ENCODE results near the gene ASPSCR1. TPM values are rescaled to one million over a fixed set of nuclear protein-coding genes. Genes with fewer than 3 reads are reported as not detected.

Gene ASPSCR1
- total and polyA plus RNA-seq, 2 of the 13 experiments (the other 11 are each of a cell fraction or from before 2014, with no cell fraction given) = 274 to 314 TPM

- TF ChIP-seq GMEB2 (CRISPR knock-in tag; IDR thresholded peaks at IDR 0.05; ENCODE audit: low read depth) (no peak), ZNF839 (CRISPR knock-in tag; IDR thresholded peaks at IDR 0.05; ENCODE audit: borderline replicate concordance) (peak; percentile 63; the same call in 1 of the 2 replicates), HNRNPH1 (optimal IDR thresholded peaks at IDR 0.05; ENCODE audit: low read depth, low read length) (no peak), NAIF1 (CRISPR knock-in tag; IDR thresholded peaks at IDR 0.05; ENCODE audit: borderline replicate concordance) (peak; percentile 60; the same call in 1 of the 2 replicates), KAT2B (IDR thresholded peaks at IDR 0.05; ENCODE audit: borderline replicate concordance, low read depth, low read length) (no peak), ZKSCAN8 (CRISPR knock-in tag; IDR thresholded peaks at IDR 0.05; ENCODE audit: borderline replicate concordance) (0 out of 2 replicates have a peak, but pooled peaks have one; percentile 73), TOE1 (CRISPR knock-in tag; IDR thresholded peaks at IDR 0.05) (no peak), IKZF4 (CRISPR knock-in tag; IDR thresholded peaks at IDR 0.05; ENCODE audit: borderline replicate concordance, low read depth, not compliant biosample characterization) (no peak), ZNF639 (CRISPR knock-in tag; conservative IDR thresholded peaks at IDR 0.05) (peak; percentile 76; the same call in 1 of the 2 replicates), ARID4A (CRISPR knock-in tag; IDR thresholded peaks at IDR 0.05; ENCODE audit: borderline replicate concordance) (peak; percentile 79; the same call in 1 of the 2 replicates), ZNF607 (CRISPR knock-in tag; IDR thresholded peaks at IDR 0.05; ENCODE audit: borderline replicate concordance) (no peak), KAT7 (CRISPR knock-in tag; IDR thresholded peaks at IDR 0.05; ENCODE audit: borderline replicate concordance) (peak; percentile 90; the same call in 1 of the 2 replicates), ZNF746 (CRISPR knock-in tag; IDR thresholded peaks at IDR 0.05) (peak; percentile 90), ZNF850 (CRISPR knock-in tag; conservative IDR thresholded peaks at IDR 0.05) (no peak), ATF7 (IDR thresholded peaks at IDR 0.05) (no peak), ATF7 (CRISPR knock-in tag; IDR thresholded peaks at IDR 0.05) (no peak), ATAD3A (CRISPR knock-in tag; IDR thresholded peaks at IDR 0.05) (no peak), ZNF430 (CRISPR knock-in tag; IDR thresholded peaks at IDR 0.05) (peak; percentile 95), ZNF230 (CRISPR knock-in tag; IDR thresholded peaks at IDR 0.05) (no peak), JDP2 (CRISPR knock-in tag; IDR thresholded peaks at IDR 0.05; ENCODE audit: borderline replicate concordance) (no peak), NBN (conservative IDR thresholded peaks at IDR 0.05) (no peak)
Observed at GRCh38 chr17:82003411-82004381, 26.3 kb downstream of the ASPSCR1 start (continued).
